A673 (cell line): ENCODE data around the gene NLRC5. TPM values are rescaled to one million over a fixed set of nuclear protein-coding genes. Genes with fewer than 3 reads are reported as not detected.

Experiments
- BruUV-seq: library from RNA; stranded (reverse); fragments of 400-500 nt; replicated peaks from 2 replicates; lab custom pipeline; 2021; lab: Mats Ljungman, UMichigan
- CTCF ChIA-PET: fragments of 300-600 bp; sonication (Branson Sonifier 250); formaldehyde crosslinking; loops from one replicate; lab custom pipeline; 2022; ENCODE audit warnings: antibody characterized with exemption; lab: Charles Lee
- POLR2A ChIA-PET: fragments of 300-600 bp; sonication (Branson Sonifier 250); formaldehyde crosslinking; loops from one replicate; lab custom pipeline; 2022; ENCODE audit warnings: antibody characterized with exemption; ENCODE audit not compliant: low non-redundant PET; lab: Charles Lee
- DNase-seq: peaks from one replicate; pipeline ENCODE4 v3.0.0-alpha.2; 2015; ENCODE audit warnings: low spot score
- H3K27ac ChIP-seq: fragments of 200-600 bp; sonication (generic); 2 replicates; pipeline ENCODE4 v1.5.1; 2016; ENCODE audit warnings: mixed run types, low read depth, mild to moderate bottlenecking, mixed read lengths, antibody characterized with exemption, low read length; ENCODE audit not compliant: poor library complexity, severe bottlenecking
- H3K27me3 ChIP-seq: fragments of 200-600 bp; sonication (generic); replicated peaks from 2 replicates; pipeline ENCODE4 v1.6.1; 2017; ENCODE audit warnings: mixed run types, low read depth, mild to moderate bottlenecking, mixed read lengths, antibody characterized with exemption, low read length; ENCODE audit not compliant: insufficient read depth, poor library complexity
- H3K36me3 ChIP-seq: fragments of 200-600 bp; sonication (generic); 2 replicates; pipeline ENCODE4 v1.6.1; 2016; ENCODE audit warnings: mixed run types, mild to moderate bottlenecking, mixed read lengths, antibody characterized with exemption, low read length; ENCODE audit not compliant: insufficient read depth, poor library complexity, severe bottlenecking
- H3K4me1 ChIP-seq: fragments of 200-600 bp; sonication (generic); 2 replicates; pipeline ENCODE4 v1.6.1; 2017; ENCODE audit warnings: mixed run types, mild to moderate bottlenecking, mixed read lengths, antibody characterized with exemption, low read length; ENCODE audit not compliant: insufficient read depth, poor library complexity, severe bottlenecking
- H3K4me3 ChIP-seq: fragments of 200-600 bp; sonication (generic); 2 replicates; pipeline ENCODE4 v1.5.1; 2016; ENCODE audit warnings: low read depth, mixed run types, mild to moderate bottlenecking, mixed read lengths, low read length; ENCODE audit not compliant: poor library complexity, severe bottlenecking
- H3K9me3 ChIP-seq: fragments of 200-600 bp; sonication (generic); 2 replicates; pipeline ENCODE4 v1.6.1; 2016; ENCODE audit warnings: mixed run types, low read depth, mild to moderate bottlenecking, mixed read lengths, antibody characterized with exemption, low read length; ENCODE audit not compliant: poor library complexity, severe bottlenecking
- EZH2 ChIP-seq: fragments of 200-600 bp; sonication (generic); IDR thresholded peaks from 2 replicates; pipeline ENCODE4 v1.6.1; 2017; ENCODE audit warnings: borderline replicate concordance, low read depth, mild to moderate bottlenecking, mixed read lengths, antibody characterized with exemption, low read length; ENCODE audit not compliant: poor library complexity, severe bottlenecking
- intact Hi-C: fragments of 100-400 bp; cut with micrococcal nuclease; formaldehyde crosslinking; loops from one replicate; pipeline ENCODE4 v1.10.0; 2022; ENCODE audit not compliant: unreplicated experiment
- total RNA-seq: library from RNA; stranded (reverse); gene quantifications from 2 replicates; pipeline ENCODE4 v1.2.3, GENCODE V29; 2021
- TF ChIP-seq, protein P1 (sequence below): fragments of 300-800, 200-600 bp; sonication (generic); conservative IDR thresholded peaks from 2 replicates; pipeline ENCODE4 v1.5.1; 2017; ENCODE audit warnings: low read depth, mild to moderate bottlenecking, antibody characterized with exemption, low read length, moderate library complexity, mixed read lengths

NLRC5 gene
- total RNA-seq, 1 experiment from 2014 or later = 13.1 TPM

DNA sequence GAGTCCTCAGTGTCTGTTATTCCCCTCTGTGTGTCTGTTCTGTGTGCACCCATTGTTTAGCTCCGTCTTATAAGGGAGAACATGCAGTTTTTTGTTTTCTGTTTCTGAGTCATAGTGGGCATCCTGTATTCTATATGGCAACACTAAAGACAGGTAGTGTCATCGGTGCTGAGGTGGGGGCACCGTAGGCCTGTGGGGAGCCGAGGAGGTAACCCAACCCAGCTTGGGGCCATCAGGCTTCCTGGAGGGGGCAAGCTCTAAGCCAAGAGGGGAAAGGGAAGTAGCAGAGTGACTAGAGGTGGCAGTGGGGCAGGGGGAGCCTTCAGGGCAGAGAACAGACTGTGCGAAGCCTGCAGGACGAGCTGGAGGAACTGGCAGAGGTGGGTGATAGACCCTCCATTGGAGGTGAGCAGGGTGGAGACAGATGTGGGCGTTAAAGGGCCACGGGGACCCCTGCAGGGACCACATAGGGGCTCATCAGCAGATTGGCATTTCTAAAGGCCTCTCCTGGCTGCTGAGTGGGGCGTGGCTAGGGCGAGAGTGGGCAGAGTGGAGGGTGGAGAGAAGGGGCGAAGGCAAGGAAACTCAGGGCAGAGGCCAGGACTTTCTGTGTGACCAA lies 139.5 kb downstream of the NLRC5 start:
- no peak for TF ChIP-seq EZH2
- TF ChIP-seq, protein P1, sequence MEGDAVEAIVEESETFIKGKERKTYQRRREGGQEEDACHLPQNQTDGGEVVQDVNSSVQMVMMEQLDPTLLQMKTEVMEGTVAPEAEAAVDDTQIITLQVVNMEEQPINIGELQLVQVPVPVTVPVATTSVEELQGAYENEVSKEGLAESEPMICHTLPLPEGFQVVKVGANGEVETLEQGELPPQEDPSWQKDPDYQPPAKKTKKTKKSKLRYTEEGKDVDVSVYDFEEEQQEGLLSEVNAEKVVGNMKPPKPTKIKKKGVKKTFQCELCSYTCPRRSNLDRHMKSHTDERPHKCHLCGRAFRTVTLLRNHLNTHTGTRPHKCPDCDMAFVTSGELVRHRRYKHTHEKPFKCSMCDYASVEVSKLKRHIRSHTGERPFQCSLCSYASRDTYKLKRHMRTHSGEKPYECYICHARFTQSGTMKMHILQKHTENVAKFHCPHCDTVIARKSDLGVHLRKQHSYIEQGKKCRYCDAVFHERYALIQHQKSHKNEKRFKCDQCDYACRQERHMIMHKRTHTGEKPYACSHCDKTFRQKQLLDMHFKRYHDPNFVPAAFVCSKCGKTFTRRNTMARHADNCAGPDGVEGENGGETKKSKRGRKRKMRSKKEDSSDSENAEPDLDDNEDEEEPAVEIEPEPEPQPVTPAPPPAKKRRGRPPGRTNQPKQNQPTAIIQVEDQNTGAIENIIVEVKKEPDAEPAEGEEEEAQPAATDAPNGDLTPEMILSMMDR = no peak
- Histone ChIP-seq H3K36me3 (no peaks in the 10 kb centered on the region), H3K9me3 (no peaks in the 10 kb centered on the region), H3K4me3 (no peak overlapping the region), H3K27me3 (no peaks in the 10 kb centered on the region), H3K4me1 (peaks cover 10% of the 10 kb centered on the region), H3K27ac (peak overlapping the region; percentile 52)
- ChIA-PET POLR2A (no interaction called here), CTCF (no interaction called here)
- intact Hi-C loops = no loop called here
- DNase-seq = no peak
- BruUV-seq = no TSS peak

DNA sequence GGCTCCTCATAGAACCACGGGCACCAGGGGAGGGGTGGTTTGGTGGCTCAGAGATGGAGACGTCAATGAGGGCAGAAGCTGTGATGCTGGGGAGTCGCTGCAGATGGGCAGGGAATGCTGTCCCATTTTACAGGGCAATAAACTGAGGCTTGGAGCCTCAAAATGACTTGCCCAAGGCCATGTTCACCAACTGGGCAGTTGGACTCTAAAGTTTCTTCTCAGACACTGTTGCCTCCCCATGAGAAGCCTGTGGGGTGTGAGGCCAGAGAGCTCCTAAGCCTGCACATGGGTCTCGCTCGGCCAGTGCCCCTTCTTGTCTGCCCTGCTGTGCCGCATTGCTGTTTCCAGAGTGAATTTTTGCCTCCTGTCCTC lies 141.6 kb downstream of the NLRC5 start:
- BruUV-seq = no TSS peak
- Histone ChIP-seq H3K9me3 (no peaks in the 10 kb centered on the region), H3K4me1 (peaks cover 10% of the 10 kb centered on the region), H3K27ac (no peak overlapping the region), H3K4me3 (no peak overlapping the region), H3K27me3 (no peaks in the 10 kb centered on the region), H3K36me3 (no peaks in the 10 kb centered on the region)
- no peak for TF ChIP-seq EZH2
- TF ChIP-seq, protein P1 = no peak
- intact Hi-C loops = no loop called here
- POLR2A ChIA-PET = no interaction called here
- CTCF ChIA-PET = no interaction called here
- no peak for DNase-seq

GRCh38 chr16:57131351-57131970 lies 142.1 kb downstream of the NLRC5 start:
- Histone ChIP-seq H3K9me3 (no peaks in the 10 kb centered on the region), H3K27ac (no peak overlapping the region), H3K27me3 (no peaks in the 10 kb centered on the region), H3K4me1 (peaks cover 10% of the 10 kb centered on the region), H3K4me3 (no peak overlapping the region), H3K36me3 (no peaks in the 10 kb centered on the region)
- DNase-seq = no peak
- CTCF ChIA-PET = no interaction called here
- intact Hi-C loops = no loop called here
- TF ChIP-seq, protein P1 = no peak
- TF ChIP-seq EZH2 = no peak
- no TSS peak for BruUV-seq
- POLR2A ChIA-PET = no interaction called here
